ENCODE data around the gene TAOK1. TPM values are rescaled to one million over a fixed set of nuclear protein-coding genes. Genes with fewer than 3 reads are reported as not detected.

Gene TAOK1
- total and polyA plus RNA-seq, 4 donors: 4.3 to 20.5 (median 12.6) TPM

DNA sequence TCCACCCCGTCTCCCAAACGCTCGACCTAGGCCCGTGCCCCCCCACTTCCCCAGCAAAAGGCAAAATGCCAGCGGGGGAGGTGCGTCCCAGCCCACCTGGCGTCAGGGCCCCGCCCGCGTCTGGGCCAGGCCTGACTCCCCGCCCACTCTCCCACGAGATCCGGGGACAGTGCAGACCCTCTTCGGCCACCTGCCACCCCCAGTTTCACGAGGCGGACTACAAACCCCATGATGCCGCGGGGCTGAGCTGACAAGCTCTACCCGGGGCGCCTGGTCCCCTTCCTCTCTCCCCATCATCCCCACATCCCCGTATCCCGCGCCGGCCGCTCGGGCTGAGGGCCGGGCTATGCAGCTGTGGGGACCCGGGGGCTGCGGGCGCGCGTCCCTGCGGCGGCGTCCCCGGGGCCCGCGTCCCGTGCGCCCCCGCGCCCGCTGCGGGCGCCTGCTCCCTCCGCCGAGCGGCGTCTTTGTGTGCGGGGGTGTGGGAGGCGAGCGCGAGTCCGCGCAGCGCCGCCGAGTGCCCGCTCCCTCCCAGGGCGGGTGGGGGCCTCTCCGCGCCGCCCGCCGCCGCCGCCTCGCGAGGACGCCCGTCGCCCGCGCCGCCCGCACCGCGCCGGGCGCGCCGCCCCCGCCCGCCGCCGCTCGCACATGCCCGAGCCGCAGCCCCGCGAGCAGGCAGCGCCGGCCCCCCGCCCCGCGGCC lies 202.8 kb downstream of the TAOK1 start, which contains the start of gene ANKRD13B:
Gene ANKRD13B, plus strand, starts transcription at position 283 of the 702 bp plus-strand sequence. CDS start 490 bp downstream, outside the sequence.
- WGBS: under 1% methylated on average over 96 of the region's 96 CpGs
- no peak for DNase-seq (ENCODE audit: low spot score)
- Histone ChIP-seq H3K9me3 (ENCODE audit: control insufficient read depth in 4 of 4, low read length in 3 of 4) (no peaks in the 10 kb centered on the region), H3K27ac (ENCODE audit: low read depth in 1 of 2, low read length in 2 of 2) (no peak within 1 kb of the TSS), H3K4me3 (ENCODE audit: low read depth in 1 of 3, low read length in 3 of 3) (peak within 1 kb of the TSS; percentile 40 to 77 (median 45)), H3K9ac (ENCODE audit: low read depth in 1 of 2, low read length in 2 of 2) (no peak within 1 kb of the TSS), H3K27me3 (ENCODE audit: control insufficient read depth in 4 of 4, insufficient read depth in 4 of 4, low read length in 3 of 4) (no peaks in the 10 kb centered on the region), H3K4me1 (ENCODE audit: control insufficient read depth in 4 of 4, insufficient read depth in 4 of 4, low read length in 3 of 4) (peaks cover 6 to 51% (median 38%) of the 10 kb centered on the region in 4 donors), H3K36me3 (ENCODE audit: control insufficient read depth in 4 of 4, insufficient read depth in 3 of 4, low read depth in 1 of 4, low read length in 3 of 4) (no peaks in the 10 kb centered on the region)
- TF ChIP-seq JUND (IDR thresholded peaks at IDR 0.05) (no peak), RAD21 (IDR thresholded peaks at IDR 0.05) (no peak), HNF4A (conservative IDR thresholded peaks at IDR 0.05) (no peak), YY1 (IDR thresholded peaks at IDR 0.05) (no peak), FOXA1 (IDR thresholded peaks at IDR 0.05) (no peak), FOXA2 (IDR thresholded peaks at IDR 0.05) (no peak)
- TF ChIP-seq, protein P1, sequence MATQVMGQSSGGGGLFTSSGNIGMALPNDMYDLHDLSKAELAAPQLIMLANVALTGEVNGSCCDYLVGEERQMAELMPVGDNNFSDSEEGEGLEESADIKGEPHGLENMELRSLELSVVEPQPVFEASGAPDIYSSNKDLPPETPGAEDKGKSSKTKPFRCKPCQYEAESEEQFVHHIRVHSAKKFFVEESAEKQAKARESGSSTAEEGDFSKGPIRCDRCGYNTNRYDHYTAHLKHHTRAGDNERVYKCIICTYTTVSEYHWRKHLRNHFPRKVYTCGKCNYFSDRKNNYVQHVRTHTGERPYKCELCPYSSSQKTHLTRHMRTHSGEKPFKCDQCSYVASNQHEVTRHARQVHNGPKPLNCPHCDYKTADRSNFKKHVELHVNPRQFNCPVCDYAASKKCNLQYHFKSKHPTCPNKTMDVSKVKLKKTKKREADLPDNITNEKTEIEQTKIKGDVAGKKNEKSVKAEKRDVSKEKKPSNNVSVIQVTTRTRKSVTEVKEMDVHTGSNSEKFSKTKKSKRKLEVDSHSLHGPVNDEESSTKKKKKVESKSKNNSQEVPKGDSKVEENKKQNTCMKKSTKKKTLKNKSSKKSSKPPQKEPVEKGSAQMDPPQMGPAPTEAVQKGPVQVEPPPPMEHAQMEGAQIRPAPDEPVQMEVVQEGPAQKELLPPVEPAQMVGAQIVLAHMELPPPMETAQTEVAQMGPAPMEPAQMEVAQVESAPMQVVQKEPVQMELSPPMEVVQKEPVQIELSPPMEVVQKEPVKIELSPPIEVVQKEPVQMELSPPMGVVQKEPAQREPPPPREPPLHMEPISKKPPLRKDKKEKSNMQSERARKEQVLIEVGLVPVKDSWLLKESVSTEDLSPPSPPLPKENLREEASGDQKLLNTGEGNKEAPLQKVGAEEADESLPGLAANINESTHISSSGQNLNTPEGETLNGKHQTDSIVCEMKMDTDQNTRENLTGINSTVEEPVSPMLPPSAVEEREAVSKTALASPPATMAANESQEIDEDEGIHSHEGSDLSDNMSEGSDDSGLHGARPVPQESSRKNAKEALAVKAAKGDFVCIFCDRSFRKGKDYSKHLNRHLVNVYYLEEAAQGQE (IDR thresholded peaks at IDR 0.05): no peak
- TF ChIP-seq, protein P2, sequence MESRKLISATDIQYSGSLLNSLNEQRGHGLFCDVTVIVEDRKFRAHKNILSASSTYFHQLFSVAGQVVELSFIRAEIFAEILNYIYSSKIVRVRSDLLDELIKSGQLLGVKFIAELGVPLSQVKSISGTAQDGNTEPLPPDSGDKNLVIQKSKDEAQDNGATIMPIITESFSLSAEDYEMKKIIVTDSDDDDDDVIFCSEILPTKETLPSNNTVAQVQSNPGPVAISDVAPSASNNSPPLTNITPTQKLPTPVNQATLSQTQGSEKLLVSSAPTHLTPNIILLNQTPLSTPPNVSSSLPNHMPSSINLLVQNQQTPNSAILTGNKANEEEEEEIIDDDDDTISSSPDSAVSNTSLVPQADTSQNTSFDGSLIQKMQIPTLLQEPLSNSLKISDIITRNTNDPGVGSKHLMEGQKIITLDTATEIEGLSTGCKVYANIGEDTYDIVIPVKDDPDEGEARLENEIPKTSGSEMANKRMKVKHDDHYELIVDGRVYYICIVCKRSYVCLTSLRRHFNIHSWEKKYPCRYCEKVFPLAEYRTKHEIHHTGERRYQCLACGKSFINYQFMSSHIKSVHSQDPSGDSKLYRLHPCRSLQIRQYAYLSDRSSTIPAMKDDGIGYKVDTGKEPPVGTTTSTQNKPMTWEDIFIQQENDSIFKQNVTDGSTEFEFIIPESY (IDR thresholded peaks at IDR 0.05): no peak

DNA sequence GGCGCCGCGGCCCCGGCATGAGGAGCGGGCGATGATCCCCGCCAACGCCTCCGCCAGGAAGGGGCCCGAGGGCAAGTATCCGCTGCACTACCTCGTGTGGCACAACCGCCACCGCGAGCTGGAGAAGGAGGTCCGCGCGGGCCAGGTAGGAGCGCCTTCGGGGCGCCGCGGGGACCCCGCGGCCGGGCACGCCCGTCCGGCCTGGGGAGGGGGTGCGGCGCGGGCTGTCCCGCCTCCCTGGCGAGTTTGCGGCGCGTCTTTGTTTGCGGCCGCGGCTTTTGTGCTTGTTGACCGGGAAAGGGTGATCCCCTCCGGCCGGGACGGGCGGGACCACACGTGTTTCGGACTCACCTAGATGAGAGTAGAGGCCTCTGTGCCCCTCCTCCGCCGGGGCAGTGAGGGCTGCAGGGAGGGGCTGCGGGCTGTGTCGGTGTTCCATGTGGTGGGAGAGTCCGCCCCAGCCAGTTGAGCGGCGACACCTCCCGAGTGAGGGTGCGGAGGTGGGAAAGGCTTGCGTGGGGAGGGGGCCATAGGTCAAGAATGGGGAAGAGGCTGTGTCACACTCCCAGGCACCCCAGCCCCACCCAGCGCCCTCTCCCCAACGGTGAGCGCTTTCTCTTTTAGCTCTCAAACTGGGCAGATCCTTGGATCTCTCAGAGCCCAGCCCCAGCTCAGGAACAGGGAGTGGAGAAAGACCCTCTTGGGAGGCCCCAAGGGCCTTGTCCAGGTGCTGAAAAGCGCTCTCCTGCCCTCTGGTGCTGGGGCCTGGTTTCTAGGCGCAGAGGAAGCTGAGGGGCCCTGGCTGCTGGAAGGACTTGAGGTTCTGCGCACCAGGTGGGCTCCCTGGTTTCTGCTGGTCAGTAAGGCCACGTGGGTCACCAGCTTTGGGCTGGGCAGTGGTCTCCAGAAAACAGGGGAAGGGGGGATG lies 203.7 kb downstream of the TAOK1 start:
- TF ChIP-seq RXRA (IDR thresholded peaks at IDR 0.05) (no peak), RAD21 (IDR thresholded peaks at IDR 0.05) (peak; percentile 11 to 25), JUND (IDR thresholded peaks at IDR 0.05) (no peak), FOXA2 (IDR thresholded peaks at IDR 0.05) (no peak), GABPA (IDR thresholded peaks at IDR 0.05 in 1 of 2, conservative IDR thresholded peaks at IDR 0.05 in 1 of 2) (no peak)
- TF ChIP-seq, protein P1 (IDR thresholded peaks at IDR 0.05): peak; percentile 97
- TF ChIP-seq, protein P3, sequence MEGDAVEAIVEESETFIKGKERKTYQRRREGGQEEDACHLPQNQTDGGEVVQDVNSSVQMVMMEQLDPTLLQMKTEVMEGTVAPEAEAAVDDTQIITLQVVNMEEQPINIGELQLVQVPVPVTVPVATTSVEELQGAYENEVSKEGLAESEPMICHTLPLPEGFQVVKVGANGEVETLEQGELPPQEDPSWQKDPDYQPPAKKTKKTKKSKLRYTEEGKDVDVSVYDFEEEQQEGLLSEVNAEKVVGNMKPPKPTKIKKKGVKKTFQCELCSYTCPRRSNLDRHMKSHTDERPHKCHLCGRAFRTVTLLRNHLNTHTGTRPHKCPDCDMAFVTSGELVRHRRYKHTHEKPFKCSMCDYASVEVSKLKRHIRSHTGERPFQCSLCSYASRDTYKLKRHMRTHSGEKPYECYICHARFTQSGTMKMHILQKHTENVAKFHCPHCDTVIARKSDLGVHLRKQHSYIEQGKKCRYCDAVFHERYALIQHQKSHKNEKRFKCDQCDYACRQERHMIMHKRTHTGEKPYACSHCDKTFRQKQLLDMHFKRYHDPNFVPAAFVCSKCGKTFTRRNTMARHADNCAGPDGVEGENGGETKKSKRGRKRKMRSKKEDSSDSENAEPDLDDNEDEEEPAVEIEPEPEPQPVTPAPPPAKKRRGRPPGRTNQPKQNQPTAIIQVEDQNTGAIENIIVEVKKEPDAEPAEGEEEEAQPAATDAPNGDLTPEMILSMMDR (IDR thresholded peaks at IDR 0.05; ENCODE audit: low read depth, low read length, missing input control): no peak
- 10% methylated on average over 64 of the region's 64 CpGs for WGBS
- H3K9ac ChIP-seq (ENCODE audit: low read depth in 1 of 2, low read length in 2 of 2): no peak overlapping the region
- no peak overlapping the region for H3K27ac ChIP-seq (ENCODE audit: low read depth in 1 of 2, low read length in 2 of 2)
- H3K36me3 ChIP-seq (ENCODE audit: control insufficient read depth in 4 of 4, insufficient read depth in 3 of 4, low read depth in 1 of 4, low read length in 3 of 4): no peaks in the 10 kb centered on the region
- no peaks in the 10 kb centered on the region for H3K9me3 ChIP-seq (ENCODE audit: control insufficient read depth in 4 of 4, low read length in 3 of 4)
- H3K4me1 ChIP-seq (ENCODE audit: control insufficient read depth in 4 of 4, insufficient read depth in 4 of 4, low read length in 3 of 4): peaks cover 6 to 43% (median 32%) of the 10 kb centered on the region in 4 donors
- H3K4me3 ChIP-seq (ENCODE audit: low read depth in 1 of 3, low read length in 3 of 3): peak overlapping the region in 2 of 3 donors; percentile 40 to 77
- no peaks in the 10 kb centered on the region for H3K27me3 ChIP-seq (ENCODE audit: control insufficient read depth in 4 of 4, insufficient read depth in 4 of 4, low read length in 3 of 4)
- DNase-seq (ENCODE audit: low spot score): no peak

All from liver (tissue), 9 donors.